ENCODE data around the gene DMRTB1. TPM values are rescaled to one million over a fixed set of nuclear protein-coding genes. Genes with fewer than 3 reads are reported as not detected.

Gene DMRTB1
- total RNA-seq, 1 donor from 2014 or later, result not detected

DNA sequence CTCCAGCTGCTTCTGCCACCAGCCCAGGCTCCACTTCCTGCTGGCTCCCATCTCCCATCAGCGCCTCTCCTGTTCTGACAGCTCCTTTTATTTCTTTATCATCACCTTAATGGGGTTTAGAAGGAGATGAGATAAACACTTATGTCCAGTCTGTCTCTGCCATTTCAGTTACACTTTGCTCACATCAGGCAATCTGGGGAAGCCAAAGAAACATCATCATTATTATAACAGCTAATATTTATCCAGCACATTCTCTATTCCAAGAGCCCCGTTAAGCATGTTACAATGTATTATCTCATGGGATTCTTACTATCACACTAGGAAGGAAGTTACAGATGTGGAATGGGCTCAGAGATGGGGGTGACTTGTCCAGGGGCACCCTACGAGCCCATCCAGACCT is 31.2 kb downstream of the DMRTB1 start:
- Histone ChIP-seq H3K9me3 (no peaks in the 10 kb centered on the region), H3K36me3 (no peaks in the 10 kb centered on the region), H3K4me1 (no peaks in the 10 kb centered on the region), H3K27me3 (ENCODE audit: low read depth) (peaks cover 29% of the 10 kb centered on the region), H3K4me3 (no peak overlapping the region), H3K27ac (no peak overlapping the region)
- DNase-seq, result no peak
- TF ChIP-seq, protein P1, sequence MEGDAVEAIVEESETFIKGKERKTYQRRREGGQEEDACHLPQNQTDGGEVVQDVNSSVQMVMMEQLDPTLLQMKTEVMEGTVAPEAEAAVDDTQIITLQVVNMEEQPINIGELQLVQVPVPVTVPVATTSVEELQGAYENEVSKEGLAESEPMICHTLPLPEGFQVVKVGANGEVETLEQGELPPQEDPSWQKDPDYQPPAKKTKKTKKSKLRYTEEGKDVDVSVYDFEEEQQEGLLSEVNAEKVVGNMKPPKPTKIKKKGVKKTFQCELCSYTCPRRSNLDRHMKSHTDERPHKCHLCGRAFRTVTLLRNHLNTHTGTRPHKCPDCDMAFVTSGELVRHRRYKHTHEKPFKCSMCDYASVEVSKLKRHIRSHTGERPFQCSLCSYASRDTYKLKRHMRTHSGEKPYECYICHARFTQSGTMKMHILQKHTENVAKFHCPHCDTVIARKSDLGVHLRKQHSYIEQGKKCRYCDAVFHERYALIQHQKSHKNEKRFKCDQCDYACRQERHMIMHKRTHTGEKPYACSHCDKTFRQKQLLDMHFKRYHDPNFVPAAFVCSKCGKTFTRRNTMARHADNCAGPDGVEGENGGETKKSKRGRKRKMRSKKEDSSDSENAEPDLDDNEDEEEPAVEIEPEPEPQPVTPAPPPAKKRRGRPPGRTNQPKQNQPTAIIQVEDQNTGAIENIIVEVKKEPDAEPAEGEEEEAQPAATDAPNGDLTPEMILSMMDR (IDR thresholded peaks at IDR 0.05), result no peak
- intact Hi-C loops (cut with DNase I), result no loop called here
- ATAC-seq, result no peak

DNA sequence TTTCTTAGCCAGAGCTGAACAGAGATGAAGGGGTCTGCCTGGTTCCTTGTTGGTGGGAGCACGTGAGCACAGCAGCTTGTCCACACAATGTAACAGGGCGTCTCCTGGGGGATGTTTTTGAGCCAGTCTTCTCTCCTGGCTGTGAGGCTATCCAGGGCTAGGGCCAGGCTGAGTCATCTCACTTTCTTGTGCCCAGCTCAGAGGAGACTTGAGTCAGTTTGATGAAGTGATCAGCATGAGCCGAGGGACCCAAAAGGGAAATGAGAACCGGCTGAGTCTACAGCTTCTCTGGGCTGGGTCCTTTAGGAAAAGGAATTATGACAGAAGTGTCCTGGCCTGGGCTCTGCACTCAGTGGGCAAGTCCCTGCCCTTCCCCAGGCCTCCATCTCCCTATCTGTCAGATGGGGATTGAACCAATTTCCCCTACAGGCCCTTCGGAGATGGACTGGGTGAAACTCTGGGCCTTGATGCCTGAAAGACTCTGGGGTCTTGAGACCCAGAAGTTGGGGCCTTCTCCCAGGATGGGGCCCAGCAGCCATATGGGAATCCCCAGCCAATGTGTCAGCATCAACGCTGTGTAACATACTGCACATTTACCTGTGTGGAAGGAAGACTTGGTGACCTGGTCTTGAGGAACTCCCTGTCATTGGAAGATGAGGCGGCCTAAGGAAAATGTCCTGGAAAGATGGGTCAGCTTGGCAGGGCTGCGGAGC is 36.6 kb downstream of the DMRTB1 start:
- no peaks in the 10 kb centered on the region for H3K9me3 ChIP-seq
- intact Hi-C loops (cut with DNase I), result no loop called here
- no peak overlapping the region for H3K4me3 ChIP-seq
- peaks cover 18% of the 10 kb centered on the region for H3K27me3 ChIP-seq (ENCODE audit: low read depth)
- TF ChIP-seq, protein P1 (IDR thresholded peaks at IDR 0.05), result no peak
- H3K4me1 ChIP-seq, result no peaks in the 10 kb centered on the region
- ATAC-seq, result no peak
- no peaks in the 10 kb centered on the region for H3K36me3 ChIP-seq
- no peak overlapping the region for H3K27ac ChIP-seq
- no peak for DNase-seq

DNA sequence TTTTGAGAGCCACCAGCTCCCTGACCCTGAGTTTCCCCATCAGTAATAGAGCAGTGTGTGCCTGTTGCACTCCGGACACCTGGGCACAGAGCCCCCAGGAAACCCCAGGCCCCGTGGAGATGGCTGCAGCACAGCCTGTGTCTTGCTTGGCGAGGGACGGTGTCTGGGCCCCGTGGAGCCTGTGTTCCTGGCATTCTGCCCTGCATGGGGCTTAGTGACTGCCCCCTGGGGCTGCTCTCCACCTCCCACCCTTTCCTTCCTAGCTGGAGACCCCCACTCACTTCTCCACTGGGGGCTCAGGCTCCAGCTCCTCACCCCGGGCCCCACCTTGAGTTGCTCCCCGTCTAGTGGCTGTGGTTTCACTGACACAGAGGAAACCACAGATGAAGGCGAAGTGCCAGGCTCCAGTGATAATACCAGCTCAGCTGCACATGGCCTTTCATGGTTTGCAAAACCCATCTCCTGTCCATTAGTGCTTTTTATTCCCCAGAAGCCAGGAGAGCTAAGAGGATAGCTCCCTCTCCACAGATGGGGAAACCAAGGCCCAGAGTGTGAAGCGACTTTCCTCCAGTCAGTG is 39.4 kb downstream of the DMRTB1 start:
- Histone ChIP-seq H3K4me1 (no peaks in the 10 kb centered on the region), H3K36me3 (no peaks in the 10 kb centered on the region), H3K27me3 (ENCODE audit: low read depth) (peaks cover 27% of the 10 kb centered on the region), H3K27ac (no peak overlapping the region), H3K4me3 (no peak overlapping the region), H3K9me3 (no peaks in the 10 kb centered on the region)
- TF ChIP-seq, protein P1 (IDR thresholded peaks at IDR 0.05), result no peak
- intact Hi-C loops (cut with DNase I), result no loop called here
- ATAC-seq, result no peak
- no peak for DNase-seq

DNA sequence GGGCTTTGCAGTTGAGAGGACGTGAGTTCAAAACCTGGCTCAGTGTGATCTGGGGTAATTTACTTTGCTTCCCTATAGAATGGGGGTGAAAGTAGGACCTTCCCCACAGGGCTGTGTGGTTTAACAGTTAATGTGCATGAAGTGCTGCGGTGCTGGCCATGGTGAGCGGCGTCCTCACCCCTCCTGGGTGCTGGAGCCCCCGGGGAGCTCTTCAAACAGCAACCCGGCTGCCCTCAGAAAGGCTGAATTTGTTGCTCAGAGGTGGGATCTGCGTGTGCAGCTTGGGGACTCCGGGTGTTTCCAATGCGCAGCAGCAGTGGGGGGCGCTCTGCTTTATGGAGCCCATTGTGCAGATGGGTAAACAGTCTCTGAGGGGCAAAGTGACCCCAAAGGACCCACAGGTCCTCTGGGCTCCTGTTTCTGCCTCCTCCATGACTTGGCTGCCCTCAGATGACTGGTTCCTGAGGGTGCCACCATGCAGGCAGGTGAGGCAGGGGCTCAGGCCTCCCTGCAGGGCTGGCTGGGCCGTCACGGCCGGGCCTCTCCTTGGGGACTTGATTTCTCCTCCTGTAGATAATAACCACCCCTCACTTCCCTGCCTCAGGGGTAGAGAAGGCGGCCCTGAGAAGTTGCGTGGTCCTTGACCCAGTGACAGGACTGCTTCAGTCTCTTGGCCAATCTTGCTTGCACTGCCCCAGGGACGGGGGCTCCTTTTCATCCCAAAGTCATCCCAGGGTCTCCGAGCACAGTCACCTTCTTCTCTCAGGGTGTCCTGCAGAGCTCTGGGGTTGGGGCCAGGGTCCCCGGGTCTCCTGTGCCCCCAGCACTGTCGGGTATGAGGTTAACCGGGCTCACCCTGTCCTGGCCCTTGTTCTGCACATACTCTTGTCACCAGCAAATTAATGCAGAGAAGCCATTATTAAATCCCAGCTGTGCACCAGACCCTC is 40.3 kb downstream of the DMRTB1 start:
- intact Hi-C loops (cut with DNase I), result no loop called here
- H3K4me3 ChIP-seq, result no peak overlapping the region
- TF ChIP-seq, protein P1 (IDR thresholded peaks at IDR 0.05), result no peak
- peaks cover 27% of the 10 kb centered on the region for H3K27me3 ChIP-seq (ENCODE audit: low read depth)
- H3K9me3 ChIP-seq, result no peaks in the 10 kb centered on the region
- H3K27ac ChIP-seq, result no peak overlapping the region
- ATAC-seq (no peak), DNase-seq (no peak)
- no peaks in the 10 kb centered on the region for H3K4me1 ChIP-seq
- H3K36me3 ChIP-seq, result no peaks in the 10 kb centered on the region

DNA sequence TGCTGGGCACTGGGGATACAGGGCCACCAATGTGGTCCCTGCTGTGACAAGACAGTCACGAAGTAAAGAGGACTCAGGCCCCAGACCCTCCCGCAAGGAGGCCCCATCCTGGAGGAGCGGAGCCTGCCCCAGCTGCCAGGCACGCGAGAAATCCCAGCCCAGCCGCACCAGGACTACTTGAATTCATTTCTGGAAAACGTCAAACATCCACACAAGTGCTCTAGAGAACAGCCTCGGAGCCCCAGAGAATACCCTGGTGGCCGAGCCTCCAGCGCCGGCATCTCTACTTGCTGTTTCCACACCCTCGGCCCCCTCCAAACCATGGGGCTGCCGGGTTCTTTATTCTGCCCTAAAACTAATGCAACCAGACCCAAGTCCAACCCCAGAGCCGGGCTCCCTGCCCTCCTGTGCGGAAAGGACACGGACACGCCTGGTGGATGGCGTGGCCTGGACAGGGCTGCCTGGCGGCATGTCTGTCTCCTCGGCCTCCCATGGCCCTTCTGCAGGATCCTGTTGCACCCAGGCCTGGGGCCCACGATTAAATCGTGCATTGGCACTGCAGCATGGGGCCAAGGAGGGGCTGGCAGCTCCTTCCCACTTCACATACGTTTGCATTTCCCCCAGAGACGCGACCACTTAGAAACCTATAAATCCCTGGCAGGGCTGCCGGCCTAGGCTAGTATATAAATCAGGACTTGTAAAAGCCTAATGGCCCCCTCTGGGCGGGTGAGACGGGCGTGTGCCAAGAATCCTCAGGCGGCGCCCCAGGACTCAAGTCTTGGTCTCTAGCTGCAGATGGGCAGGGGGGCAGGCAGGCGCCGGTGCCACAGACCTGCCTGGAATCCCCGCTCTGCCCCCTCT is 41.2 kb downstream of the DMRTB1 start:
- intact Hi-C loops (cut with DNase I), result no loop called here
- Histone ChIP-seq H3K36me3 (no peaks in the 10 kb centered on the region), H3K4me1 (no peaks in the 10 kb centered on the region), H3K9me3 (no peaks in the 10 kb centered on the region), H3K27ac (no peak overlapping the region), H3K4me3 (no peak overlapping the region), H3K27me3 (ENCODE audit: low read depth) (peaks cover 27% of the 10 kb centered on the region)
- DNase-seq, result no peak
- ATAC-seq, result no peak
- TF ChIP-seq, protein P1 (IDR thresholded peaks at IDR 0.05), result no peak

Measured in lower lobe of right lung (tissue), 2 donors.